DMS 273 (cell line): ENCODE results near the gene AKAP10.
"Not testable (repeated sequence)": the region's sequence is repeated elsewhere in the genome, so short reads cannot be mapped to it uniquely, and the experiment has no call there.

ENCODE experiments used
- DNase-seq: peaks from one replicate; lab custom pipeline; 2025; ENCODE audit not compliant: unreplicated experiment; lab: John Stamatoyannopoulos, UW

The AKAP10 gene

DNA sequence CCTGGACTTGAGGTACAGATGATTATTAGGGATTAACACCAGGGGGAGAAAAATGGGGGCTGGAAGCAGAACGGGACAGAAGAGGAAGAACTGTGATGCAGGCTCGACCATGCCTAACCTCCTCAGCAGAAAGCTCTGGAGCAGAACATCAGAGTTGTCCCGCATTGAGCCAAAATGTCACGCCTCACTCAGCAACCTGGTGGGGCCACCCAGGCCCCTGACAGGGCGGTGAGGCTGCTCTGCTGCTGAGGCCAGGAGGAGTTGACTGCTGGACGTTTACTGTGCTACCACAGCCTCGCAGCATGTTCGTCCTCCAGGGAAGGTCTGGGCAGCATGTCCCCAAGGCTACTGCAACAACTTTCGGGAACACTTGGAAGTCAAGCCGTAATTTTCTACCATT is 103.4 kb downstream of the AKAP10 start:
- no peak for DNase-seq

DNA sequence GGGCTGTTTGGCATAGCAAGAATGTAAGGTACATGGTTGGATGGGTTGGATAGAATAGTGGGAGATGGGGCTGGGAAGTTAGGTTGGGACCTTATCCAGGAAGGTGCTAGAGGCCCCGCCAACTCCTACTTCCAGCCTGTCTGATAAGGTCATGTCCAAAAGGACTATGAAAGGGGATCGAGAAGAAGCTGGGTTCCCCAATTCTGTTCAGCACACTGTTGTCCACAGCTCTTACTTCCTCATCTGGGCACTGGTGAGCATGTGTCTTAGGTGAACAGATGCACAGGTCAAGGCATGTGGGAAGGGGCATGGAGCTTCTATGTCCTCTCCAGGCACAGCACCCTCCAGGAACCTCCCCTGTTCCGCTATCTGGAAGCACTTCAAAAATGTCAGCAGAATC is 104.3 kb downstream of the AKAP10 start:
- DNase-seq, result no peak

DNA sequence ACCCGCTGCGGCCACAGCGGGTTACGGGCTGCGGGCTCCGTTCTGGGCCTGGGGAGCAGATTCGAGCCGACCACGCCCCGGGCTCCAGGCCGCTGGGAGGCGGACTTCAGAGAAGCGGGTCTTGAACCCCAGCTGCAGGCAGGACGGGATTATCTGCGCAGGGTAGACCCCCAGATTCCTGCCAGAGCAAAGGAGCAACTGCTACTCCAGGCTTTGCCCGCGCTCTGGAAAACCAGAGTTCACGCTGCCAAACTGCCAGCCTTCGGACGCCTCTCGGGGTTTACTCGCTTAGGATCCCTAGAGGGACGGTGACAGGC is 109.6 kb downstream of the AKAP10 start:
- no peak for DNase-seq

DNA sequence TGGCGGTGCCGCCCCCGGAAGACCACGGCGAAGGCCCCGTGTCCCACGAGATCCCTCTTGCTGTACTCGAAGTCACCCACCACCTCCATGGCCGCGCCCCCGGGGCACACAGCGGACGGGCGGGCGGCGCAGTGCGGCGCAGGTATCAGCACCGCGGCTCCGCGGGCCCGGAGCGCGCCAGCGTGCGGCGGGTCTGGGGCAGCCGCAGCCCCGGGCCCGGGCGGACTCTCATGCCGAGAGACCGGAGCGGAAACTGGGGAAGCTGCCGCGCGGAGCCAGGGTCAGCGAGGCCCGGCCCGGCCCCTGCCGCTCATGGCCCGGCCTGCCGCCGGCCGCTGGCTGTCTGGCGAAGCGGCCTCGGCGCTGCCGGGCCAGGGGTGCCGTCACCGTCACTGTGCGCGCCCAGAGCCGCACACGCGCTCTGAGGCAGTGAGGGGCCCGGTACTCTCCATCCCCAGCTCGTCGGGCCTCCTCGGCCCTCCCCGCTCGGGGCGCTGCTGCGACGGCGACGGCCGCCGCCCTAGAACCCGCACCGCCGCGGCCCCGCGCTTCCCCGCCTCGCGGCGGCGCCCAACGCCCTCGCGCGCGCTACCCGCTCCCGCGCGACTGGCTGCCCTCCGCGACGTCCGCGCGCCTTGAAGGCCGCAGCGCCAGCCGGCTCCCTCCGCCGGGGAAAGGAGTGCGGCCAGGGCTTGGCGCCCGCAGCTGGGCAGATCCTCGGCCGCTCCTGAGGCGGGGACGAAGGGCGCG is 110.1 kb downstream of the AKAP10 start, which contains the start of gene ULK2:
Gene ULK2 (minus strand): TSS at position 608 of the 750 bp plus-strand sequence. CDS start 519 bp downstream, at position 89.
- DNase-seq, result peak; percentile 84

- DNase-seq, result peak; percentile 79
These were observed 110.6 kb downstream of the AKAP10 start for GRCh38 chr17:19867079-19867328.

- DNase-seq, result no peak
These were observed 112.6 kb downstream of the AKAP10 start for GRCh38 chr17:19865021-19865420.

DNA sequence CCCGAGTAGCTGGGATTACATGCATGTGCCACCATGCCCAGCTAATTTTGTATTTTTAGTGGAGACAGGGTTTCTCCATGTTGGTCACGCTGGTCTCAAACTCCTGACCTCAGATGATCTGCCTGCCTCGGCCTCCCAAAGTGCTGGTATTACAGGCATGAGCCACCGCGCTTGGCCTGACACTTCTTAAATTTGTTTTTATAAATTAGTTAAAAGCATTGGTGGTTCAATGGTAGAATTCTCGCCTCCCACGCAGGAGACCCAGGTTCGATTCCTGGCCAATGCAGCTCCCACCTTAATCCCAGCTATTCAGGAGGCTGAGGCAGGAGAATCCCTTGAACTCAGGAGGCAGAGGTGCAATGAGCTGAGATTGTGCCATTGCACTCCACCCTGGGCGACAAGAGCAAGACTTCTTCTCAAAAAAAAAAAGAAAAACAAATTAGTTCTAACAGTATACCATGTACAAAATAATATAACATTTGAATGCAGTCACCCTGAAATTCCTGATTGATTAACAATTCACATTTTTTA is 116.9 kb downstream of the AKAP10 start:
- DNase-seq, result not testable (repeated sequence)

DNA sequence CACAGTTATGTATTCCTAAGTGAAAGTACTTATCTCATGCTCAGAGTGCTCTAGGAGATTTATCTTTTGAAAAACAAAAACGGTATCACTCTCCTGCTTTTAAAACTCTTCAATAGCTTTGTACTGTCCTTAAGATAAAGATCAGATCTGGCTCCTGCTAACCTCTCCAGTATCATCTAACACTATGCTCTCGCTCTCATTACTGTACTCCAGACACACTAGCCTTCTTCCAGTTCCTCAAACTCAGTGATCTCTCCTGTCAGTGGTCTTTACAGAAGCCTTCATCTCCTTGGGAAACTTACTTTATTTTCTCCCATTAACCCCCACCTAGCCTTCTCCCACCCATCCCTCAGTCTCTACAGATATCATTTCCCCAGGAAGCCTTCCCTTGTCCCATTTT is 120.0 kb downstream of the AKAP10 start:
- DNase-seq, result no peak
